Stimulated activated memory B cell treated with anti-CD40 and anti-IgM and Interleukin-4, amounts not matched to agents 10 μg/mL and 1 μg/mL and 100 μg/mL, for 72 hours (primary cell): Measurements from ENCODE around the gene NEGR1.

Experiments used
- ATAC-seq: fragments of 150-1000 bp; cut with Tn5 transposase; 2 replicates; pipeline ENCODE4 v1.10.0; 2021
- H3K27ac Mint-ChIP-seq: one replicate; pipeline ENCODE4 v1.8.0; 2022; ENCODE audit warnings: mild to moderate bottlenecking, mixed read lengths
- H3K27me3 Mint-ChIP-seq: one replicate; pipeline ENCODE4 v1.8.0; 2022; ENCODE audit warnings: mixed read lengths
- H3K36me3 Mint-ChIP-seq: one replicate; pipeline ENCODE4 v1.8.0; 2022; ENCODE audit warnings: mixed read lengths
- H3K4me1 Mint-ChIP-seq: one replicate; pipeline ENCODE4 v1.8.0; 2022; ENCODE audit warnings: mixed read lengths
- H3K4me3 Mint-ChIP-seq: one replicate; pipeline ENCODE4 v1.8.0; 2022; ENCODE audit warnings: mild to moderate bottlenecking, moderate library complexity, mixed read lengths
- H3K9me3 Mint-ChIP-seq: one replicate; pipeline ENCODE4 v1.8.0; 2022; ENCODE audit warnings: mixed read lengths

Gene NEGR1

GRCh38 chr1:72111662-72112061 lies 170.7 kb downstream of the NEGR1 start:
- no peak overlapping the region for H3K27ac Mint-ChIP-seq
- H3K4me1 Mint-ChIP-seq = no peaks in the 10 kb centered on the region
- no peaks in the 10 kb centered on the region for H3K36me3 Mint-ChIP-seq
- H3K27me3 Mint-ChIP-seq = no peaks in the 10 kb centered on the region
- H3K9me3 Mint-ChIP-seq = peaks cover 3% of the 10 kb centered on the region
- no peak overlapping the region for H3K4me3 Mint-ChIP-seq
- no peak for ATAC-seq

- no peaks in the 10 kb centered on the region for H3K4me1 Mint-ChIP-seq
- no peaks in the 10 kb centered on the region for H3K36me3 Mint-ChIP-seq
- H3K9me3 Mint-ChIP-seq = peaks cover 5% of the 10 kb centered on the region
- no peak overlapping the region for H3K27ac Mint-ChIP-seq
- no peak for ATAC-seq
- no peaks in the 10 kb centered on the region for H3K27me3 Mint-ChIP-seq
- no peak overlapping the region for H3K4me3 Mint-ChIP-seq
Observed at GRCh38 chr1:72109916-72110315, 172.4 kb downstream of the NEGR1 start.

GRCh38 chr1:72105201-72105600 lies 177.1 kb downstream of the NEGR1 start:
- Mint-ChIP-seq H3K27ac (no peak overlapping the region), H3K27me3 (no peaks in the 10 kb centered on the region), H3K4me1 (no peaks in the 10 kb centered on the region), H3K36me3 (no peaks in the 10 kb centered on the region), H3K4me3 (no peak overlapping the region), H3K9me3 (peaks cover 2% of the 10 kb centered on the region)
- ATAC-seq = no peak

DNA sequence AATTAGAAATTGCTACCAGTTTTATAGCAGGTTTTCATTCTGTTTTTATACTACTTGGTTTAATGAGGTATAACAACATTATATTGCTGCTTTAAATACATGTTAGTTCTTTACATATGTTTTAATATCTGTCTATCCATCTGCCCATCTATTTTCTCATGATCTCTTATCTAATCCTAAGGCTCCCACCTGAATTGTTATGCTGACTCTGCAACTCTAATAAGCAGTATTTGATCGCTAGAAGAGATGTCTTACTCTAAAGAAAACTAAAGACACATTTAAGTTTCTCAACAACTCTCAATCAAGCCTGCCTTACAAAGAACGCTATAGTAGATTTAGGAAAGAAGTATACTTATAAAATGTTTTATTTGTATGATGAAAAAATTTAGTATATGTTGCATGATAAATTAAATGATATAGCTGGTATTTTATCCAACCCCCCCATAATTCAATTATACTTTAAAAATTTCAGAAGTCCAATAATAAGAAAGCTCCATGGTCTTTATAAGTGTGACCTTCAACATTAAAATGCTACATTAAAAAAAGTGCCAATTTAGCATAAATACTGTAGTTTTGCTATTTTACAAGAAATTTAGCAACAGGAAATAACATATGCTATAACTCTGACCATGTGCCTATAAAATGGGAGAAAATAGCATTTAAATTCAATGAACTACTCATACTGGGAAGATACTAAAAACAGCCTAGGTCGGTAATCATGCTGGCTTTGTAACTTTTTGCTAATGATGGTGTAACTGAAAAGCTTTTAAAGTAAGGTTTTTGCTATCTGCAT lies 180.3 kb downstream of the NEGR1 start:
- no peaks in the 10 kb centered on the region for H3K36me3 Mint-ChIP-seq
- no peak overlapping the region for H3K27ac Mint-ChIP-seq
- no peak for ATAC-seq
- no peak overlapping the region for H3K4me3 Mint-ChIP-seq
- no peaks in the 10 kb centered on the region for H3K4me1 Mint-ChIP-seq
- H3K9me3 Mint-ChIP-seq = peaks cover 2% of the 10 kb centered on the region
- no peaks in the 10 kb centered on the region for H3K27me3 Mint-ChIP-seq

DNA sequence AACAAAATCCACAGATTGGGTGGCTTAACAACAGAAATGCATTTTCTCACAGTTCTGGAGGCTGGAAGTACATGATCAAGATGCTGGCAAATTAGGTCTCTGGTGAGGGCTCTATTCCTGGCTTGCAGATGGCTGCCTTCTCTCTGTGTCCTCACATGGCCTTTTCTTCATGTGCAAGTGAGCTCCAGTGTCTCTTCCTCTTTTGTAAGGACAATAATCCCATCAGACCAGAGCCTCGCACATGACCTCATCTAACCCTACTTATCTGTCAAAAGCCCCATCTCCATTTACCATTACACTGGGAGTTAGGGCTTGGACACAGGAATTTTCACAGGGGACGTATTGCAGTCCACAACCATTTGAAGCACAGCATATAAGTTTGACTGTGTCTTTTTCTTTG lies 181.6 kb downstream of the NEGR1 start:
- H3K4me3 Mint-ChIP-seq = no peak overlapping the region
- no peak overlapping the region for H3K27ac Mint-ChIP-seq
- ATAC-seq = no peak
- no peaks in the 10 kb centered on the region for H3K36me3 Mint-ChIP-seq
- H3K9me3 Mint-ChIP-seq = peaks cover 2% of the 10 kb centered on the region
- no peaks in the 10 kb centered on the region for H3K4me1 Mint-ChIP-seq
- H3K27me3 Mint-ChIP-seq = no peaks in the 10 kb centered on the region

GRCh38 chr1:72097851-72098570 lies 184.3 kb downstream of the NEGR1 start:
- ATAC-seq = no peak
- no peaks in the 10 kb centered on the region for H3K36me3 Mint-ChIP-seq
- no peak overlapping the region for H3K27ac Mint-ChIP-seq
- no peaks in the 10 kb centered on the region for H3K4me1 Mint-ChIP-seq
- no peaks in the 10 kb centered on the region for H3K27me3 Mint-ChIP-seq
- H3K4me3 Mint-ChIP-seq = no peak overlapping the region
- no peaks in the 10 kb centered on the region for H3K9me3 Mint-ChIP-seq

GRCh38 chr1:72094209-72094608 lies 188.1 kb downstream of the NEGR1 start:
- ATAC-seq = no peak
- Mint-ChIP-seq H3K36me3 (no peaks in the 10 kb centered on the region), H3K4me1 (no peaks in the 10 kb centered on the region), H3K9me3 (no peaks in the 10 kb centered on the region), H3K27me3 (no peaks in the 10 kb centered on the region), H3K27ac (no peak overlapping the region), H3K4me3 (no peak overlapping the region)

GRCh38 chr1:72086394-72086793 lies 195.9 kb downstream of the NEGR1 start:
- Mint-ChIP-seq H3K27me3 (no peaks in the 10 kb centered on the region), H3K36me3 (no peaks in the 10 kb centered on the region), H3K4me1 (no peaks in the 10 kb centered on the region), H3K9me3 (no peaks in the 10 kb centered on the region), H3K27ac (no peak overlapping the region), H3K4me3 (no peak overlapping the region)
- no peak for ATAC-seq

- no peak overlapping the region for H3K27ac Mint-ChIP-seq
- H3K4me1 Mint-ChIP-seq = no peaks in the 10 kb centered on the region
- no peak for ATAC-seq
- H3K27me3 Mint-ChIP-seq = no peaks in the 10 kb centered on the region
- no peaks in the 10 kb centered on the region for H3K36me3 Mint-ChIP-seq
- peaks cover 3% of the 10 kb centered on the region for H3K9me3 Mint-ChIP-seq
- no peak overlapping the region for H3K4me3 Mint-ChIP-seq
Observed at GRCh38 chr1:72075425-72075824, 206.9 kb downstream of the NEGR1 start.

DNA sequence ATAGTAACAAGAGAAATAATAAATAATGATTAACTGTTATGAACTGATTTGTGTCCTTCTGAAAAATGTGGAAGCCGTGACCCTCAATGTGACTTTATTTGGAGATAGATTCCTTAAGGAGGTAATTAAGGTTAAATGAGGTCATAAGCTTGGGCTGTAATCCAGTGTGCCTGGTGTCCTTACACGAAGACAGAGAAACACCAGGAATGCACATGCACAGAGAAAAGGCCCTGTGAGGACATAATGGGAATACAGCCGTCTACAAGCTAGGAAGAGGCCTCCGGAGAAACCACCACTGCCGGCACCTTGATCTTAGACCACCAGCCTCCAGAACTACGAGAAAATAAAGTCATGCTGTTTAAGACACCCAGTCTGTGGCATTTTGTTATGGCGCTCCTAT lies 215.9 kb downstream of the NEGR1 start:
- H3K27ac Mint-ChIP-seq = no peak overlapping the region
- H3K9me3 Mint-ChIP-seq = no peaks in the 10 kb centered on the region
- H3K36me3 Mint-ChIP-seq = no peaks in the 10 kb centered on the region
- no peaks in the 10 kb centered on the region for H3K4me1 Mint-ChIP-seq
- ATAC-seq = no peak
- H3K27me3 Mint-ChIP-seq = no peaks in the 10 kb centered on the region
- H3K4me3 Mint-ChIP-seq = no peak overlapping the region

GRCh38 chr1:72064196-72065075 lies 217.9 kb downstream of the NEGR1 start:
- Mint-ChIP-seq H3K4me3 (no peak overlapping the region), H3K27ac (no peak overlapping the region), H3K9me3 (no peaks in the 10 kb centered on the region), H3K27me3 (no peaks in the 10 kb centered on the region), H3K4me1 (no peaks in the 10 kb centered on the region), H3K36me3 (no peaks in the 10 kb centered on the region)
- ATAC-seq = no peak

GRCh38 chr1:72063364-72064044 lies 218.8 kb downstream of the NEGR1 start:
- no peak overlapping the region for H3K27ac Mint-ChIP-seq
- H3K36me3 Mint-ChIP-seq = no peaks in the 10 kb centered on the region
- H3K9me3 Mint-ChIP-seq = no peaks in the 10 kb centered on the region
- no peak for ATAC-seq
- H3K4me3 Mint-ChIP-seq = no peak overlapping the region
- H3K27me3 Mint-ChIP-seq = no peaks in the 10 kb centered on the region
- no peaks in the 10 kb centered on the region for H3K4me1 Mint-ChIP-seq

GRCh38 chr1:72062584-72062983 lies 219.8 kb downstream of the NEGR1 start:
- H3K36me3 Mint-ChIP-seq = no peaks in the 10 kb centered on the region
- H3K4me3 Mint-ChIP-seq = no peak overlapping the region
- no peaks in the 10 kb centered on the region for H3K27me3 Mint-ChIP-seq
- H3K4me1 Mint-ChIP-seq = no peaks in the 10 kb centered on the region
- ATAC-seq = no peak
- no peak overlapping the region for H3K27ac Mint-ChIP-seq
- H3K9me3 Mint-ChIP-seq = no peaks in the 10 kb centered on the region

DNA sequence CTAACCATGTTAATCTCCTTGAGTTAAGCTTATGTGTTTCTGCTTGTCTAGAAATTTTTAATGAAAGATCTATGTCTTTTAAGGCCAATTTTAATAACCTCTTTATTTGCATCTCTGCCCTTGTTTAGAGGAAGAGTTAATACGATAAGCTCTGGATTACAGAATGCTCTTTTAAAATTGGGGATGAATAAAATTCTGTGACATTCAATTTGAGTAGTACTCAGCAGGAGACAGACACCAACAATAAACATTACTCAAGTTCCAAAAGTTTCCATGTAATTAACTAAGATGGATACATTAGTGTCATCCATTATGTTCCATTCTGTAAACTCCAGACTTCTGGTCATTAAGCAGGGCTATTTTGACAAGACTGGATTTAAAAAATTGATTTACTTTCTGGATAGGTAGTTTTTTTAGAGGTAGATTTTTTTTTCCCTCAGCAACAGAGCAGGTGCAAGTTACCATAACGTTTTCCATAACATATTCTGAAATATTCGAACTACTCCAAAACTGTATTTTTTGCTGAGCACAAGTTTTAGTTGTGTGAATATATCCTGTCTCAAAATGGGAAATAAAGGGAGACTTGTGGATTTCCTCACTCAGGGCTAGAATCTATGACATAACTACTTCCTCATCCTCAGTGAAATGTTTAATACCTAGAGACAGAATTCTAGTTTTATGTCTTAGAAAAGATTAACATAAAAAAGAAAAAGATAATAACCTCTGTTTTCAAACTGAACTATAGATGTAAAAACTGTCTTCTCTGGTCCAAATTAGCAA lies 221.7 kb downstream of the NEGR1 start:
- no peak for ATAC-seq
- no peaks in the 10 kb centered on the region for H3K27me3 Mint-ChIP-seq
- H3K36me3 Mint-ChIP-seq = no peaks in the 10 kb centered on the region
- no peak overlapping the region for H3K27ac Mint-ChIP-seq
- H3K4me3 Mint-ChIP-seq = no peak overlapping the region
- no peaks in the 10 kb centered on the region for H3K9me3 Mint-ChIP-seq
- H3K4me1 Mint-ChIP-seq = no peaks in the 10 kb centered on the region
